Omental fat pad (tissue), 4 donors: ENCODE data around the gene TNPO3. TPM values are rescaled to one million over a fixed set of nuclear protein-coding genes. Genes with fewer than 3 reads are reported as not detected.
"Not testable (repeated sequence)": the region's sequence is repeated elsewhere in the genome, so short reads cannot be mapped to it uniquely, and the experiment has no call there.

ENCODE experiments used
- ATAC-seq: fragments of 150-250 bp; one replicate; pipeline ENCODE4 v1.9.1; 2016; ENCODE audit warnings: mild to moderate bottlenecking, moderate library complexity; ENCODE audit not compliant: low FRiP score
- DNase-seq: peaks from one replicate; pipeline ENCODE4 v3.0.0-alpha.2; 2019; ENCODE audit warnings: low spot score
- total RNA-seq, 4 donors: library from RNA; depleted of rRNA; stranded (reverse); fragments of >200 nt; gene quantifications; one replicate each; pipeline ENCODE4 v1.1.0, GENCODE V29; 2016
- TF ChIP-seq, protein P1 (sequence below), 3 donors: fragments of 450-650 bp; IDR thresholded peaks; one replicate each; pipeline ENCODE4 v1.5.1; 2016 to 2017; ENCODE audit warnings: antibody characterized with exemption in 3 of 3, mild to moderate bottlenecking in 3 of 3, moderate library complexity in 2 of 3

TNPO3 gene
- total RNA-seq, 4 donors from 2014 or later, result 34.1 to 45.9 (median 41.1) TPM

DNA sequence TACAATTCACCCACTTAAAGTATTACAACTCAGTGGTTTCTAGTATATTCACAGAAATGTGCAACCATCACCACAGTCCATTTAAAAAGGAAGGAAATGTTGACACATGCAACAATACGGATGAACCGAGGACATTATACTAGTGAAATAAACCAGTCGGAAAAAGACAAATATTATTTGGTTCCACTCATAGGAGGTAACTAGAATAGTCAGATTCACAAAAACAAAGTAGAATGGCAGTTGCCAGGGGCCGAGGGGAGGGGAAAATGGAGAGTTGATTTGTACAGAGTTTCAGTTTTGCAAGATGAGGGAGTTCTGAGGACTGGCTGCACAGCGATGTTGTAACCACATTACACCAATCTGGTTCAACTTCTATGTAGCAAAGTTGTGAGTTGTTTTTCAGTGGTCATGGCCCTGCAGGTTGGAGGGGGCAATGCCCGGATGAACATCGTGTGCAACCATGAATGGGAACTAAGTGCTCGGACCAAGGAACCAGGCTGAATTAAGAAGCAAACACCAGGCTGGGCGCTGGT lies 17.6 kb upstream of the TNPO3 start:
- ATAC-seq, result no peak
- DNase-seq, result no peak
- TF ChIP-seq, protein P1, sequence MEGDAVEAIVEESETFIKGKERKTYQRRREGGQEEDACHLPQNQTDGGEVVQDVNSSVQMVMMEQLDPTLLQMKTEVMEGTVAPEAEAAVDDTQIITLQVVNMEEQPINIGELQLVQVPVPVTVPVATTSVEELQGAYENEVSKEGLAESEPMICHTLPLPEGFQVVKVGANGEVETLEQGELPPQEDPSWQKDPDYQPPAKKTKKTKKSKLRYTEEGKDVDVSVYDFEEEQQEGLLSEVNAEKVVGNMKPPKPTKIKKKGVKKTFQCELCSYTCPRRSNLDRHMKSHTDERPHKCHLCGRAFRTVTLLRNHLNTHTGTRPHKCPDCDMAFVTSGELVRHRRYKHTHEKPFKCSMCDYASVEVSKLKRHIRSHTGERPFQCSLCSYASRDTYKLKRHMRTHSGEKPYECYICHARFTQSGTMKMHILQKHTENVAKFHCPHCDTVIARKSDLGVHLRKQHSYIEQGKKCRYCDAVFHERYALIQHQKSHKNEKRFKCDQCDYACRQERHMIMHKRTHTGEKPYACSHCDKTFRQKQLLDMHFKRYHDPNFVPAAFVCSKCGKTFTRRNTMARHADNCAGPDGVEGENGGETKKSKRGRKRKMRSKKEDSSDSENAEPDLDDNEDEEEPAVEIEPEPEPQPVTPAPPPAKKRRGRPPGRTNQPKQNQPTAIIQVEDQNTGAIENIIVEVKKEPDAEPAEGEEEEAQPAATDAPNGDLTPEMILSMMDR (IDR thresholded peaks at IDR 0.05), result no peak

DNA sequence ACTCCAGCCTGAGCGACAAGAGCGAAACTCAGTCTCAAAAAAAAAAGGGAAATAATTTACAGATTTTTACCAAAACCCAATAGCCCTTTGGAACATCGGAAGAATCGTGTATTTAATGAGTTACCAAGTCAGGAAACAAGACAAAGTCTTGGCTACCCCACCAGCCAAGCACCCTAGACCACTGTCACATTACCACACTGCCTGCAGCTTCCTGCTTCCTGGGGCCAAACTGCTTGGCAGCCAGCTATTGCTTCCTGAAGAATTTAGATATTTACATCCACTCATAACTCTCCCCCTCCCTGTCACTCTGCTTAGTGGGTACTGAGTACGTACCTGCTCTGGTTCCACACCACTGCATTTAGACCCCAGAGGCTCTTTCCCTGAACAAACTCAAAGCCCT lies 14.1 kb upstream of the TNPO3 start:
- TF ChIP-seq, protein P1 (IDR thresholded peaks at IDR 0.05), result no peak
- DNase-seq (no peak), ATAC-seq (no peak)

DNA sequence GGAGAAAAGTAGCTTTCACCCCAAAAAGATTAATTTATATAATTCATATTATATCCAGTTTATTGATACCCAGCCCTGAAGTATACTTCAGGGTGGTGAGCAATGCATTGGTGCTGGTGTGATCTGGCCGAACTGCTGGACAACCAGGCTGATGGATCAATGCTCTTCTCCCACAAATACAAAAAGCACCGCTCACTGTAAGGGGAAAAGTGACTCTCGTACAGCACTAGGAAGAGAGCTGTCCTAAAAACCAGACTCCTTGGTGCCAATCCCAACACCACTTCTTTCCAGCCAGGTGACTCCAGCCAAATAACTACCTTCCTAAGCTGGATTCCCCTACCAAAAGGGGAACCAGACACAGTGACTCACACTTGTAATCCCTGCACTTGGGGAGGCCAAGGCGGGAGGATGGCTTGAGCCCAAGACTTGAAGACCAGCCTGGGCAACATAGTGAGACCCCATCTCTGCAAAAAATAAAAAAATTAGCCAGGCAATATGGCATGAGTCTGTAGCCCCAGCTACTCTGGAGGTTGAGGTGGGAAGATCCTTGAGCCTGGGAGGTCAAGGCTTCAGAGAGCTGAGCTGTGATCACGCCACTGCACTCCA lies 13.1 kb upstream of the TNPO3 start:
- ATAC-seq (no peak), DNase-seq (no peak)
- TF ChIP-seq, protein P1 (IDR thresholded peaks at IDR 0.05), result no peak

DNA sequence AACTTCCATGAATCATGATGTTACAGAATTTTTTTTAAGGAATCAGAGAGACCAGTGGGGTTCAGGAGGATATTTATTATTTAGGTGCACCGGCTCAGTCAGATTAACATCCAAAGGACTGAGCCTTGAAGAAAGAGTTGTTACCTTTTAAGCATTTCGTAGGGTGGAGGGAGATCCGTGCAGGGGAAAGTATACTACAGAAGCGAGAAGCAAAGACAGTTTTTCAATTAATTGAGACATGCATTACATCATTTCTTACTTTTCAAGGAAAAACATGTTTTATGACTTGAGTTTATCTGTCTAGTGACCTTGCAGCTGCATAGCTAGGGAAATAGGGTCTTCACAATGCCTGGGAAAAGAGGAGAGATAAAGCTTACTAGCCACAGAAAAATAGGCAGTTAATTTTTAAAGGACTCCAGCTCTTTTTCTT lies 12.2 kb upstream of the TNPO3 start:
- DNase-seq, ATAC-seq: not testable (repeated sequence)

DNA sequence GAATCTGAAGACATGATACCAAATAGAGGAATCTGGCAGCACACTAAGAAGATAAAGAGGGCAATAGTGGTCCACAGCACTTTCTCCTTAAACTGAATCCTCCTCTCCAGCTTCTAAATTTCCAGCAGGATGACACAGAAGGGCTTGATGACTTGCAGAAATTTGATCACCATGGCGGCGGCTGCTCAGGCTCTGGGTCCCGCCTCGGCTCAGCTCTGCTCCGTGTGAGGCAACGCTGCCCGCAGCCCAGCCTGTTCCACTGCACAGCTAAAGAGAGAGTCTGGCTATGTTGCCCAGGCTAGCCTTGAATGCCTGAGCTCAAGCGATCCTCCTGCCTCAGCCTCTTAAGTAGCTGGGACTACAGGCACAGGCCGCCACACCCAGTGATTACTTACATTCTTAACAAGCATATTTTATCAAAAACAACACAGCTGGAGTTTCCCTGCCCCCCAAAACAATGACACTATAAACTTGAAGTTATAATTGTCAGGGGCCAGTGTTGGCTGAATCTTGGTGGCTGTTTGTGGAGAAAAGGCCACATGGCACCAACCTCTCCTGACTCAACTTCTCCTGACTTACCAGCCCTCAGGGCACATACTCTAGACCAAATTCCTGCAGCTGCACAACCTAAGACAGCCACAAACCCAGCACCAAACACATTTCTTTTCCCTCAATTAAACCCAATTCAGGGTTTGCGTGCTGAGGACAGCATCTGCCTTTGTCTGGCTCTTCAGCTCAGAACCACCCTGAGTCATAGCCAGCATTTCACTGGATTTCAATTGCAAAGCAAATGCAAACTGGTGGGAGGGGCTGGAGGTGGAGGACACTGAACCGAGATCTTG lies 11.6 kb upstream of the TNPO3 start:
- DNase-seq (no peak), ATAC-seq (no peak)
- TF ChIP-seq, protein P1 (IDR thresholded peaks at IDR 0.05), result no peak

DNA sequence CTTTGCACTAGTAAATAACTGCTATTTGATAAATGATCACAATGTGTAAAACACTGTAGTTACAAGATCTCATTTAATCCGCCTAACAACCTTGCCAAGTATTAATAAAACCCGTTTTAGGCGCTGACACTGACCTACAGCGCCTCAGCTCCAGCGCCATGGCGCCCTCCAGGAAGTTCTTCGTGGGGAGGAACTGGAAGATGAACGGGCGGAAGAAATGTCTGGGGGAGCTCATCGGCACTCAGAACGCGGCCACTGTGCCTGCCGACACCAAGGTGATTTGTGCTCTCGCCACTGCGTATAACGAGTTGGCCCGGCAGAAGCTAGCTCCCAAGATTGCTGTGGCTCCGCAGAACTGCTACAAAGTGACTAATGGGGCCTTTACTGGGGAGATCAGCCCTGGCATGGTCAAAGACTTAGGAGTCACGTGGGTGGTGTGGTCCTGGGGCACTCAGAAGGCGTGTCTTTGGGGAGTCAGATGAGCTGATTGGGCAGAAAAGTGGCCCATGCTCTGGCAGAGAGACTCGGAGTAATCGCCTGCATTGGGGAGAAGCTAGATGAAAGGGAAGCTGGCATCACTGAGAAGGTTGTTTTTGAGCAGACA lies 1.1 kb upstream of the TNPO3 start:
- DNase-seq (no peak), ATAC-seq (no peak)
- TF ChIP-seq, protein P1 (IDR thresholded peaks at IDR 0.05), result no peak

DNA sequence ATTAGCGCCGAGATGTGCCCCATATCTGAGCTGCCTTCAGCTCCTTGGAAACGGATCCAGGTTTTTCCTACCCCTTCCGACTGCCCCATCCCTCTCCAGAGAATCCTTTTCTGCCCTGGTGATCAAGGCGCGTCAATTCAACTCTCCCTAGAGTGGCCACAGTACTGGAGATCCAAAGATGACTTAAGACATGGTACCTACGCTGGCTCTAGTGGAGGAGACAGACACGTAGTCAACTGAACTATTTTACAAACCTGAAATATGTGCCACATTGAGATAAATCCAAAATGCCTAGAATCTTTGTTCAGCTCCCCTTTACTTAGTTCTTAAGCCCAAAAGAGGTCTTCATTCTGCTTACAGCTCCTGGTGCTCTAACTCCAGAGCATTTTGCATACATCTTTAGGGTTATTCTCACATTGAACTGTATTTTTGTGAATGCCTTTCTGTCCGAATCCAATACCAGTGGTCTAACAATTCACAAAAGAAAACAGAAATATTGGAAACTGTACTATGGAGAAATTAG lies 444 bp upstream of the TNPO3 start:
- ATAC-seq, result peak; percentile 57
- DNase-seq, result no peak
- TF ChIP-seq, protein P1 (IDR thresholded peaks at IDR 0.05), result no peak
